C4-2B (cell line): Measurements from ENCODE around the gene SLC16A3.
"Not testable (repeated sequence)": the region's sequence is repeated elsewhere in the genome, so short reads cannot be mapped to it uniquely, and the experiment has no call there.

ENCODE experiments used
- H3K27ac ChIP-seq: fragments of 450-650 bp; 2 replicates; pipeline ENCODE4 v1.5.1; 2017
- CTCF ChIP-seq: fragments of 450-650 bp; conservative IDR thresholded peaks from 2 replicates; pipeline ENCODE4 v1.5.1; 2017; ENCODE audit warnings: mild to moderate bottlenecking
- ZFX ChIP-seq: fragments of 450-650 bp; IDR thresholded peaks from 2 replicates; pipeline ENCODE4 v1.6.1; 2017

Gene SLC16A3

GRCh38 chr17:82188001-82188961 is 40.6 kb upstream of the SLC16A3 start:
- H3K27ac ChIP-seq = no peak overlapping the region
- TF ChIP-seq ZFX = no peak
- no peak for TF ChIP-seq CTCF

DNA sequence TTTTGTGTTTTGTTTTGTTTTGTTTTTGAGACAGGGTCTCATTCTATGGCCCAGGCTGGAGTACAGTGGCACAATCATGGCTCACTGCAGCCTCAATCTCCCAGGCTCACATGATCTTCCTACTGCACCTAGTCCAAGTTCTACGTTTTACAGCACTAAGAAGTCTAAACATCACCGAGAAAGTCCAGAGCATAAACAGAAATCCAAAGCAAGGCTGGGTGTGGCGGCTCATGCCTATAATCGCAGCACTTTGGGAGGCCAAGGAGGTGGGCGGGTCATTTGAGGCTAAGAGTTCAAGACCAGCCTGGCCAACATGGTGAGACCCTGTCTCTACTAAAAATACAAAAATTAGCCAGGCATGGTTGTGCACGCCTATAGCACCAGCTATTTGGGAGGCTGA is 35.8 kb upstream of the SLC16A3 start:
- H3K27ac ChIP-seq = not testable (repeated sequence)

- H3K27ac ChIP-seq = peak overlapping the region; percentile 3; the same call in 1 of the 2 replicates
- TF ChIP-seq ZFX = no peak
- no peak for TF ChIP-seq CTCF
Measured at GRCh38 chr17:82193520-82194220, 35.2 kb upstream of the SLC16A3 start.

DNA sequence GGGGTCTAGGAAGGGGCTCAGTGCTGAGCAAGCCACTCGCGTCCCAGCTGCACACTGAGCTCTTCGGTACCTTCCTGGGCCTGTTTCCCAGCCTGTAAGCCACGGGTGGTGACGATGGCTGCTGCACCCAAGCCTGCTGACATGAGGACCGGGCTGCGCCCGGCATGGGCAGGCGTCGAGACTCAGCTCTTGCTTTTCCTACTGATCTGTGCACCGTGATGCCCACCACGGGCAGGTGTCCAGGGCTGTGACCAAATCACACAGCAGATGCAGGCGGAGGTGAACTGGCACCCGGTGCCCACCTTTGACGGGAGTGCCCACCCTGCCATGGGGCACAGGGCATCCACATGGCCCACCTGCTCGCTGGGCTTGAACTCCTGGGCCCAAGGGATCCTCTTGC is 34.1 kb upstream of the SLC16A3 start:
- no peak overlapping the region for H3K27ac ChIP-seq
- TF ChIP-seq ZFX = no peak
- TF ChIP-seq CTCF = no peak

- TF ChIP-seq CTCF (no peak), ZFX (no peak)
- no peak overlapping the region for H3K27ac ChIP-seq
Measured at GRCh38 chr17:82195675-82196672, 32.9 kb upstream of the SLC16A3 start.

GRCh38 chr17:82198092-82198491 is 30.8 kb upstream of the SLC16A3 start:
- TF ChIP-seq CTCF (no peak), ZFX (no peak)
- no peak overlapping the region for H3K27ac ChIP-seq

- TF ChIP-seq CTCF (no peak), ZFX (no peak)
- no peak overlapping the region for H3K27ac ChIP-seq
Measured at GRCh38 chr17:82199496-82199895, 29.3 kb upstream of the SLC16A3 start.
